Inferior parietal cortex (tissue), 1 donor: ENCODE measurements around the gene COL4A1.

Experiments
- DNase-seq: peaks from one replicate; pipeline ENCODE4 v3.0.0-alpha.2; 2016; ENCODE audit errors: extremely low spot score

COL4A1 gene

GRCh38 chr13:110166598-110166997 lies 140.4 kb downstream of the COL4A1 start:
- DNase-seq = no peak

- no peak for DNase-seq
These were observed 142.3 kb downstream of the COL4A1 start for GRCh38 chr13:110164706-110165105.

- no peak for DNase-seq
These were observed 143.9 kb downstream of the COL4A1 start for GRCh38 chr13:110162866-110163658.

GRCh38 chr13:110162053-110162452 lies 144.9 kb downstream of the COL4A1 start:
- no peak for DNase-seq

GRCh38 chr13:110161112-110161882 lies 145.7 kb downstream of the COL4A1 start:
- no peak for DNase-seq

GRCh38 chr13:110158226-110158625 lies 148.7 kb downstream of the COL4A1 start:
- no peak for DNase-seq

- no peak for DNase-seq
These were observed 149.2 kb downstream of the COL4A1 start for GRCh38 chr13:110157718-110158117.

GRCh38 chr13:110156301-110157049 lies 150.5 kb downstream of the COL4A1 start:
- no peak for DNase-seq

- DNase-seq = no peak
These were observed 151.9 kb downstream of the COL4A1 start for GRCh38 chr13:110155072-110155471.

- no peak for DNase-seq
These were observed 152.5 kb downstream of the COL4A1 start for GRCh38 chr13:110154410-110154933.

GRCh38 chr13:110152351-110152750 lies 154.6 kb downstream of the COL4A1 start:
- no peak for DNase-seq

- DNase-seq = no peak
These were observed 155.5 kb downstream of the COL4A1 start for GRCh38 chr13:110151462-110151861.

GRCh38 chr13:110150384-110151101 lies 156.4 kb downstream of the COL4A1 start:
- no peak for DNase-seq

GRCh38 chr13:110149036-110149435 lies 157.9 kb downstream of the COL4A1 start:
- no peak for DNase-seq

GRCh38 chr13:110140099-110140498 lies 166.9 kb downstream of the COL4A1 start:
- no peak for DNase-seq

GRCh38 chr13:110138700-110139036 lies 168.3 kb downstream of the COL4A1 start:
- DNase-seq = no peak

GRCh38 chr13:110138010-110138699 lies 168.8 kb downstream of the COL4A1 start:
- peak; percentile 59 for DNase-seq

- DNase-seq = no peak
These were observed 169.3 kb downstream of the COL4A1 start for GRCh38 chr13:110137680-110138009.

GRCh38 chr13:110136660-110137585 lies 170.0 kb downstream of the COL4A1 start:
- no peak for DNase-seq
